Neural cell (in vitro differentiated cells): ENCODE data around the gene FLRT3. TPM values are rescaled to one million over a fixed set of nuclear protein-coding genes. Genes with fewer than 3 reads are reported as not detected.

Experiments
- H2AFZ ChIP-seq: fragments of 200-600, 300-800 bp; sonication (generic), shearing (Covaris generic); 2 replicates; pipeline ENCODE4 v1.6.0; 2014; ENCODE audit warnings: low read depth, mild to moderate bottlenecking, antibody characterized with exemption, low read length, moderate library complexity
- H3F3A ChIP-seq: fragments of 200-600 bp; shearing (Covaris generic); 2 replicates; pipeline ENCODE4 v1.6.1; 2016; ENCODE audit warnings: mild to moderate bottlenecking, moderate library complexity, mixed read lengths, antibody characterized with exemption, low read length; ENCODE audit not compliant: insufficient read depth, poor library complexity, severe bottlenecking
- H3K27ac ChIP-seq: fragments of 200-600, 300-800 bp; sonication (generic), shearing (Covaris generic); 2 replicates; pipeline ENCODE4 v1.5.1; 2014; ENCODE audit warnings: mild to moderate bottlenecking, low read length, moderate library complexity
- H3K27me3 ChIP-seq: fragments of 300-800, 200-600 bp; sonication (generic), shearing (Covaris generic); 2 replicates; pipeline ENCODE4 v1.6.0; 2014; ENCODE audit warnings: mild to moderate bottlenecking, low read depth, low read length, moderate library complexity; ENCODE audit not compliant: insufficient read depth
- H3K36me3 ChIP-seq: fragments of 300-800, 200-600 bp; sonication (generic), shearing (Covaris generic); 2 replicates; pipeline ENCODE4 v1.5.1; 2014; ENCODE audit warnings: mild to moderate bottlenecking, antibody characterized with exemption, low read length, moderate library complexity; ENCODE audit not compliant: insufficient read depth
- H3K4me2 ChIP-seq: fragments of 300-800, 200-600 bp; sonication (generic), shearing (Covaris generic); 2 replicates; pipeline ENCODE4 v1.6.0; 2014; ENCODE audit warnings: mild to moderate bottlenecking, low read length
- H3K4me3 ChIP-seq: fragments of 300-800, 200-600 bp; sonication (generic), shearing (Covaris generic); 2 replicates; pipeline ENCODE4 v1.5.1; 2014; ENCODE audit warnings: mild to moderate bottlenecking, low read length, moderate library complexity
- H3K79me2 ChIP-seq: fragments of 200-600 bp; shearing (Covaris generic); replicated peaks from 2 replicates; pipeline ENCODE4 v1.6.0; 2014; ENCODE audit warnings: mild to moderate bottlenecking, low read length, moderate library complexity; ENCODE audit not compliant: insufficient read depth
- H3K9ac ChIP-seq: fragments of 300-800, 200-600 bp; sonication (generic), shearing (Covaris generic); 2 replicates; pipeline ENCODE4 v1.6.1; 2016; ENCODE audit warnings: mild to moderate bottlenecking, low read length, mixed read lengths
- H3K9me2 ChIP-seq: fragments of 200-600 bp; shearing (Covaris generic); 2 replicates; pipeline ENCODE4 v1.6.1; 2016; ENCODE audit warnings: mild to moderate bottlenecking, low read length, mixed read lengths; ENCODE audit not compliant: insufficient read depth
- H3K9me3 ChIP-seq: fragments of 200-600, 300-800 bp; sonication (generic), shearing (Covaris generic); 2 replicates; pipeline ENCODE4 v1.6.1; 2016; ENCODE audit warnings: mild to moderate bottlenecking, mixed run types, low read length, moderate library complexity, mixed read lengths
- H4K20me1 ChIP-seq: fragments of 200-600 bp; shearing (Covaris generic); 2 replicates; pipeline ENCODE4 v1.6.1; 2016; ENCODE audit warnings: mild to moderate bottlenecking, mixed run types; ENCODE audit not compliant: insufficient read depth
- EP300 ChIP-seq: fragments of 450-650 bp; conservative IDR thresholded peaks from 2 replicates; pipeline ENCODE4 v1.6.1; 2014; ENCODE audit warnings: antibody characterized with exemption, mild to moderate bottlenecking, moderate library complexity; ENCODE audit not compliant: poor library complexity, severe bottlenecking
- EZH2 ChIP-seq: fragments of 200-600, 300-800 bp; shearing (Covaris generic), sonication (generic); IDR thresholded peaks from 2 replicates; pipeline ENCODE4 v1.6.1; 2014; ENCODE audit warnings: antibody characterized with exemption, low read length, borderline replicate concordance, mild to moderate bottlenecking; ENCODE audit not compliant: insufficient read depth, poor library complexity, severe bottlenecking
- MXI1 ChIP-seq: fragments of 450-650 bp; conservative IDR thresholded peaks from 2 replicates; pipeline ENCODE4 v1.6.1; 2014; ENCODE audit warnings: antibody characterized with exemption, mild to moderate bottlenecking; ENCODE audit not compliant: poor library complexity, severe bottlenecking
- RAD21 ChIP-seq: fragments of 450-650 bp; conservative IDR thresholded peaks from 2 replicates; pipeline ENCODE4 v1.6.1; 2014; ENCODE audit warnings: antibody characterized with exemption, mild to moderate bottlenecking, moderate library complexity
- REST ChIP-seq: IDR thresholded peaks from 2 replicates; pipeline ENCODE4 v1.6.1; 2012; ENCODE audit warnings: borderline replicate concordance
- SMC3 ChIP-seq: fragments of 450-650 bp; conservative IDR thresholded peaks from 2 replicates; pipeline ENCODE4 v1.6.1; 2014; ENCODE audit warnings: antibody characterized with exemption, mild to moderate bottlenecking, moderate library complexity; ENCODE audit not compliant: poor library complexity
- TAF1 ChIP-seq: IDR thresholded peaks from 2 replicates; pipeline ENCODE4 v1.6.1; 2012; ENCODE audit warnings: low read depth
- polyA plus RNA-seq: library from polyadenylated mRNA; depleted of rRNA; stranded (reverse); fragments of >200 nt; gene quantifications from 2 replicates; pipeline ENCODE4 v1.2.3, GENCODE V29; 2014
- TF ChIP-seq, protein P1 (sequence below): fragments of 450-650 bp; IDR thresholded peaks from 2 replicates; pipeline ENCODE4 v1.5.1; 2014; ENCODE audit warnings: antibody characterized with exemption, mild to moderate bottlenecking, moderate library complexity; ENCODE audit not compliant: poor library complexity, severe bottlenecking

The FLRT3 gene
- polyA plus RNA-seq, 1 donor from 2014 or later = 3.2 TPM

DNA sequence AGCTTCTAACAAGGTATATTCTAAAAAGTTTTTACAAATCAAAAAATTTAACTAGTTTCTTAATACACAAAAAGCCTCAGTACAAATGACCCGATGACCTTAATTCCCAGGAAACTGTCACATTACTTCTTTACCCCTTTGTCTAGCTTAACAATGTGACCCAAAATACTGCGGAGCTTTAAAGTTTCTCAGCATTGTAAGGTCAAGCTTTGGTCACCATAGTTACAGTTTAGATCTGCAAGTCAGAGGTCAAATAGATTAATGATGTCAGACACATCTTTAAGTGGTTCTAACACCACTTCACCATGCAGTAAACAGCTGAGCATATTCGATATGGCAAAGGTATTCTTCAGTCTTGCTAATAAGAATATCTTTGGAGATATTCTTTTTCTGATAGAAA is 36.8 kb upstream of the FLRT3 start:
- Histone ChIP-seq H3K9me3 (no peaks in the 10 kb centered on the region), H3K27me3 (no peaks in the 10 kb centered on the region), H4K20me1 (no peaks in the 10 kb centered on the region), H3K27ac (no peak overlapping the region), H3K9me2 (no peaks in the 10 kb centered on the region), H2AFZ (no peak overlapping the region), H3K4me3 (no peak overlapping the region), H3K79me2 (no peaks in the 10 kb centered on the region), H3F3A (no peaks in the 10 kb centered on the region), H3K36me3 (no peaks in the 10 kb centered on the region), H3K4me2 (no peak overlapping the region), H3K9ac (no peak overlapping the region)
- TF ChIP-seq RAD21 (no peak), REST (no peak), MXI1 (no peak), SMC3 (no peak), EP300 (no peak)
- TF ChIP-seq, protein P1, sequence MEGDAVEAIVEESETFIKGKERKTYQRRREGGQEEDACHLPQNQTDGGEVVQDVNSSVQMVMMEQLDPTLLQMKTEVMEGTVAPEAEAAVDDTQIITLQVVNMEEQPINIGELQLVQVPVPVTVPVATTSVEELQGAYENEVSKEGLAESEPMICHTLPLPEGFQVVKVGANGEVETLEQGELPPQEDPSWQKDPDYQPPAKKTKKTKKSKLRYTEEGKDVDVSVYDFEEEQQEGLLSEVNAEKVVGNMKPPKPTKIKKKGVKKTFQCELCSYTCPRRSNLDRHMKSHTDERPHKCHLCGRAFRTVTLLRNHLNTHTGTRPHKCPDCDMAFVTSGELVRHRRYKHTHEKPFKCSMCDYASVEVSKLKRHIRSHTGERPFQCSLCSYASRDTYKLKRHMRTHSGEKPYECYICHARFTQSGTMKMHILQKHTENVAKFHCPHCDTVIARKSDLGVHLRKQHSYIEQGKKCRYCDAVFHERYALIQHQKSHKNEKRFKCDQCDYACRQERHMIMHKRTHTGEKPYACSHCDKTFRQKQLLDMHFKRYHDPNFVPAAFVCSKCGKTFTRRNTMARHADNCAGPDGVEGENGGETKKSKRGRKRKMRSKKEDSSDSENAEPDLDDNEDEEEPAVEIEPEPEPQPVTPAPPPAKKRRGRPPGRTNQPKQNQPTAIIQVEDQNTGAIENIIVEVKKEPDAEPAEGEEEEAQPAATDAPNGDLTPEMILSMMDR = no peak

- no peak overlapping the region for H2AFZ ChIP-seq
- H3K79me2 ChIP-seq = no peaks in the 10 kb centered on the region
- no peaks in the 10 kb centered on the region for H3K9me2 ChIP-seq
- no peak overlapping the region for H3K9ac ChIP-seq
- H3K4me3 ChIP-seq = no peak overlapping the region
- TF ChIP-seq TAF1 (no peak), EZH2 (no peak), RAD21 (no peak), EP300 (no peak), MXI1 (no peak), REST (no peak), SMC3 (no peak)
- TF ChIP-seq, protein P1 = no peak
- H3K36me3 ChIP-seq = no peaks in the 10 kb centered on the region
- no peaks in the 10 kb centered on the region for H4K20me1 ChIP-seq
- H3F3A ChIP-seq = no peaks in the 10 kb centered on the region
- H3K27me3 ChIP-seq = no peaks in the 10 kb centered on the region
- no peaks in the 10 kb centered on the region for H3K9me3 ChIP-seq
- H3K27ac ChIP-seq = no peak overlapping the region
- no peak overlapping the region for H3K4me2 ChIP-seq
Observed at GRCh38 chr20:14361509-14362345, 24.3 kb upstream of the FLRT3 start.
